Measurements from ENCODE around the gene CSMD2. TPM values are rescaled to one million over a fixed set of nuclear protein-coding genes. Genes with fewer than 3 reads are reported as not detected.

Gene CSMD2
- total and polyA plus RNA-seq, 2 of the 4 experiments (the other 2 are of a cell fraction), result under 0.01 to 0.36 TPM

DNA sequence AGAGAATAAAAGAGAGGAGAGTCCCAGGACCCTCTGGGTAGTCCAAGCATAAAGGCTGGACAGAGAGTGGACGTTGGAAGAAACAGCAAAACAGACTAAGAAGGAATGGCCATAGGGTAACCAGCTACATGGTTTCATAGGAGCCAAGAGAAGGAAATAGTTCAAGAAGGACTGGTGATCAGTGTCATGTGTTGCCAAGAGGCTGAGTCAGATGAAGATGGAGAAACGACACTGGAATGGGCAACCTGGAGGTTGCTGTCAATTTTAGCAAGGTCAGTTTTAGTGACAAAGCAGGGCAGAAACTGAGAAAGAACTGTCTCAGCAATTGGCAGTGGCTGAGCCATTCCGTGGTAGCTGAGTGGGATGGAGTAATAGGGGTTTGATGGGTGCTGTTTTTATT is 259.8 kb downstream of the CSMD2 start:
- ChIA-PET POLR2A (ENCODE audit: unreplicated experiment) (no interaction called here), CTCF (no interaction called here)
- TF ChIP-seq BHLHE40 (IDR thresholded peaks at IDR 0.05; ENCODE audit: low read depth, low read length) (no peak), MXI1 (IDR thresholded peaks at IDR 0.05; ENCODE audit: borderline replicate concordance, low read depth, low read length) (no peak), POLR2A (IDR thresholded peaks at IDR 0.05; ENCODE audit: low read depth, low read length) (no peak), RCOR1 (IDR thresholded peaks at IDR 0.05; ENCODE audit: insufficient replicate concordance, low read length) (no peak), MAFK (IDR thresholded peaks at IDR 0.05; ENCODE audit: low read depth, low read length) (no peak), CHD1 (IDR thresholded peaks at IDR 0.05; ENCODE audit: low read depth, low read length) (no peak), RAD21 (IDR thresholded peaks at IDR 0.05; ENCODE audit: low read length) (no peak)
- H2AK5ac ChIP-seq (ENCODE audit: low read depth, low read length), result no peak overlapping the region
- no peak overlapping the region for H3K4ac ChIP-seq (ENCODE audit: low read depth, low read length)
- no peak overlapping the region for H3K56ac ChIP-seq (ENCODE audit: extremely low read depth, insufficient read depth, low read length)
- H4K91ac ChIP-seq (ENCODE audit: insufficient read depth, low read depth, low read length), result no peak overlapping the region
- no peak overlapping the region for H2BK20ac ChIP-seq (ENCODE audit: low read depth, low read length)
- peaks cover 28% of the 10 kb centered on the region for H3K9me3 ChIP-seq (ENCODE audit: control insufficient read depth, insufficient read depth, low read length)
- in situ Hi-C loops (cut with MboI; ENCODE audit: low sequenced_read_pairs) (no loop called here), dilution Hi-C loops (cut with HindIII; ENCODE audit: low sequenced_read_pairs, unreplicated experiment) (no loop called here), intact Hi-C loops (cut with micrococcal nuclease) (no loop called here)
- ATAC-seq (ENCODE audit: low read depth), result no peak
- H3K9me1 ChIP-seq (ENCODE audit: insufficient read depth, low read length), result no peaks in the 10 kb centered on the region
- no peak overlapping the region for H2AFZ ChIP-seq (replicated peaks; ENCODE audit: low read length, poor library complexity)
- H3K14ac ChIP-seq (replicated peaks; ENCODE audit: low read depth, low read length), result no peak overlapping the region
- no peak overlapping the region for H2AK9ac ChIP-seq (replicated peaks; ENCODE audit: low read depth, low read length, poor library complexity)
- no peak overlapping the region for H3K4me3 ChIP-seq (ENCODE audit: insufficient read depth, low read depth, low read length)
- H3K9ac ChIP-seq (ENCODE audit: low read depth, low read length), result no peak overlapping the region
- no peak overlapping the region for H4K8ac ChIP-seq (ENCODE audit: low read depth in 2 of 2, low read length in 2 of 2)
- no peak overlapping the region for H3K27ac ChIP-seq (ENCODE audit: insufficient read depth, low read length)
- H3K36me3 ChIP-seq (ENCODE audit: control insufficient read depth, insufficient read depth, low read length), result no peaks in the 10 kb centered on the region
- H3K79me1 ChIP-seq (ENCODE audit: low read depth in 1 of 2, low read length in 2 of 2), result no peaks in the 10 kb centered on the region
- H4K5ac ChIP-seq (ENCODE audit: low read depth, low read length), result no peak overlapping the region
- no peak overlapping the region for H2BK15ac ChIP-seq (ENCODE audit: low read depth, low read length)
- DNase-seq, result no peak
- no peak overlapping the region for H2BK5ac ChIP-seq (ENCODE audit: low read depth, low read length, poor library complexity, severe bottlenecking)
- H3K4me2 ChIP-seq (ENCODE audit: low read depth, low read length), result no peak overlapping the region
- BruUV-seq (replicated peaks), result no TSS peak
- H3K4me1 ChIP-seq (ENCODE audit: control insufficient read depth, insufficient read depth, low read length), result no peaks in the 10 kb centered on the region
- no peak overlapping the region for H2BK120ac ChIP-seq (ENCODE audit: low read depth, low read length)
- 20% methylated on average over 3 of the region's 3 CpGs; no CpG with 5 or more reads in 1 of the 2 experiments for WGBS, 2 experiments (ENCODE audit: extremely low coverage in 2 of 2, insufficient read length in 1 of 2)
- no peaks in the 10 kb centered on the region for H3K27me3 ChIP-seq (ENCODE audit: control insufficient read depth, insufficient read depth, low read length)
- H3K23ac ChIP-seq (ENCODE audit: low read depth, low read length), result no peak overlapping the region
- H4K20me1 ChIP-seq (ENCODE audit: insufficient read depth, low read length), result no peaks in the 10 kb centered on the region
- no peak overlapping the region for H3K18ac ChIP-seq (ENCODE audit: low read depth, low read length)
